Vagina (tissue), 2 donors: ENCODE measurements around the gene SLC12A5. TPM values are rescaled to one million over a fixed set of nuclear protein-coding genes. Genes with fewer than 3 reads are reported as not detected.
"Not testable (repeated sequence)": the region's sequence is repeated elsewhere in the genome, so short reads cannot be mapped to it uniquely, and the experiment has no call there.

Source experiments
- DNase-seq, 2 donors: peaks; one replicate each; pipeline ENCODE4 v3.0.0-alpha.2; 2017; ENCODE audit errors: extremely low spot score in 2 of 2
- H3K27ac ChIP-seq: fragments of 200-600 bp; sonication (generic); one replicate; pipeline ENCODE4 v1.5.1; 2019
- H3K27me3 ChIP-seq: fragments of 200-600 bp; sonication (generic); one replicate; pipeline ENCODE4 v1.5.1; 2019
- H3K36me3 ChIP-seq, 2 donors: fragments of 200-600 bp; sonication (generic); one replicate each; pipeline ENCODE4 v1.5.1; 2017 to 2019
- H3K4me1 ChIP-seq: fragments of 200-600 bp; sonication (generic); one replicate; pipeline ENCODE4 v1.5.1; 2019
- H3K4me3 ChIP-seq, 2 donors: fragments of 200-600 bp; sonication (generic); 1 replicate in 1 of 2; 2 replicates in 1 of 2; pipeline ENCODE4 v1.5.1; 2016 to 2019
- H3K9me3 ChIP-seq: fragments of 200-600 bp; sonication (generic); one replicate; pipeline ENCODE4 v1.5.1; 2019
- CTCF ChIP-seq, 3 experiments: fragments of 450-650 bp in 2 of 3; fragments of 200-600 bp in 1 of 3; sonication (generic) in 1 of 3; IDR thresholded peaks; one replicate each; pipeline ENCODE4 v1.5.1; 2017 to 2019; ENCODE audit warnings: antibody characterized with exemption in 3 of 3, mild to moderate bottlenecking in 2 of 3, moderate library complexity in 2 of 3
- POLR2A ChIP-seq, 2 donors: fragments of 450-650 bp; IDR thresholded peaks; one replicate each; pipeline ENCODE4 v1.6.1; 2017; ENCODE audit warnings: antibody characterized with exemption in 2 of 2, mild to moderate bottlenecking in 2 of 2, moderate library complexity in 2 of 2
- POLR2AphosphoS5 ChIP-seq, 2 donors: sonication (generic); formaldehyde crosslinking; IDR thresholded peaks; one replicate each; pipeline ENCODE4 v1.9.0; 2017; ENCODE audit warnings: antibody characterized with exemption in 2 of 2, mild to moderate bottlenecking in 2 of 2, low read depth in 1 of 2; ENCODE audit not compliant: insufficient read depth in 1 of 2
- intact Hi-C: fragments of 100-400 bp; cut with DNase I; formaldehyde crosslinking; loops from one replicate; pipeline ENCODE4 v1.15.1; 2023
- total RNA-seq: library from RNA; depleted of rRNA; stranded (reverse); fragments of >200 nt; gene quantifications from one replicate; pipeline ENCODE4 v1.2.3, GENCODE V29; 2016

The SLC12A5 gene
- total RNA-seq, 1 donor from 2014 or later = not detected

- H3K27ac ChIP-seq = no peak overlapping the region
- intact Hi-C loops = no loop called here
- no peaks in the 10 kb centered on the region for H3K4me1 ChIP-seq
- DNase-seq = no peak
- no peaks in the 10 kb centered on the region for H3K9me3 ChIP-seq
- no peaks in the 10 kb centered on the region for H3K36me3 ChIP-seq
- H3K27me3 ChIP-seq = no peaks in the 10 kb centered on the region
- no peak for TF ChIP-seq CTCF (IDR thresholded peaks at IDR 0.05)
- TF ChIP-seq POLR2A (IDR thresholded peaks at IDR 0.05) = no peak
- no peak overlapping the region for H3K4me3 ChIP-seq
These were observed 37.4 kb upstream of the SLC12A5 start for GRCh38 chr20:45991616-45992015.

DNA sequence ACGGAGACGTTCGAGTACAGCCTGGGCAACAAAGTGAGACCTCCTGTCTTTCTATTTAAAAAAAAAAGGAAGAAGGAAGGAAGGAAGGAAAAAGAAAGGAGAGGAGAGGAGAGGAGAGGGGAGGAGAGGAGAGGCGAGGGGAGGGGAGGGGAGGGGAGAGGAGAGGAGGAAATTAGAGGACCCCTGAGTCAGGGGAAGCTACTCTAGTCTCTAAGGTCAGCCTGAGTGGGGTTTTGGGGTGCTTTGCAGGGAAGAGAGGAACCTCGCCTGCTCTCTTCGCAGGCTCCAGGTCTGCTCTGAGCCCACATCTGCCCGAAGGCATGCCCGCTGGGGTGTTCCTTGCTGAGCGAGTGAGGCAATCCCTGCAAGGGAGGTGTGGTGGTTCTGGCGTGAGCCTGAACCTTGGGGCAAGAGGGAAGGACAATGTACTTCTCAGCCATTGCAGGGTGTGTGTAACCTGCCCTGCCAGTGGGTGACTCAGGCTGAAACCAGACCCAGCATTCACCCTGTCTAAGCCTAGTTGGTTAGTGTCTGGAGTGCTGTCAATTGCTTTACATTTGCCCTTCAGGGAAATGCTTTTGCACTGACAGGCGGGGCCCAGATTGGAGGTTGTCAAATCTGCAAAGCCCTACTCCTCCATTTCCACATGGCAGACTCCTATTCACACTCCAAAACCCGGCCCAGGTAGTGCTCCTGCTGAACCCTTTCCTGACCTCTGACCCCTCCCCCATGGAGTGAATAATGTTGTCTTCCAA lies 35.6 kb upstream of the SLC12A5 start:
- TF ChIP-seq POLR2AphosphoS5 (IDR thresholded peaks at IDR 0.05; ENCODE audit: insufficient read depth in 1 of 2, low read depth in 1 of 2) (peak; percentile 13 to 71), POLR2A (IDR thresholded peaks at IDR 0.05) (no peak)
- Histone ChIP-seq H3K36me3 (no peaks in the 10 kb centered on the region), H3K4me3 (no peak overlapping the region), H3K9me3 (no peaks in the 10 kb centered on the region), H3K4me1 (no peaks in the 10 kb centered on the region), H3K27ac (no peak overlapping the region), H3K27me3 (no peaks in the 10 kb centered on the region)
- no peak for DNase-seq
- intact Hi-C loops = no loop called here

- no peak overlapping the region for H3K27ac ChIP-seq
- no peak overlapping the region for H3K4me3 ChIP-seq
- H3K27me3 ChIP-seq = no peaks in the 10 kb centered on the region
- TF ChIP-seq CTCF (IDR thresholded peaks at IDR 0.05) (no peak), POLR2A (IDR thresholded peaks at IDR 0.05) (no peak), POLR2AphosphoS5 (IDR thresholded peaks at IDR 0.05; ENCODE audit: insufficient read depth in 1 of 2, low read depth in 1 of 2) (no peak)
- intact Hi-C loops = no loop called here
- no peak for DNase-seq
- H3K9me3 ChIP-seq = no peaks in the 10 kb centered on the region
- no peaks in the 10 kb centered on the region for H3K4me1 ChIP-seq
- no peaks in the 10 kb centered on the region for H3K36me3 ChIP-seq
These were observed 34.1 kb upstream of the SLC12A5 start for GRCh38 chr20:45994761-45995493.

DNA sequence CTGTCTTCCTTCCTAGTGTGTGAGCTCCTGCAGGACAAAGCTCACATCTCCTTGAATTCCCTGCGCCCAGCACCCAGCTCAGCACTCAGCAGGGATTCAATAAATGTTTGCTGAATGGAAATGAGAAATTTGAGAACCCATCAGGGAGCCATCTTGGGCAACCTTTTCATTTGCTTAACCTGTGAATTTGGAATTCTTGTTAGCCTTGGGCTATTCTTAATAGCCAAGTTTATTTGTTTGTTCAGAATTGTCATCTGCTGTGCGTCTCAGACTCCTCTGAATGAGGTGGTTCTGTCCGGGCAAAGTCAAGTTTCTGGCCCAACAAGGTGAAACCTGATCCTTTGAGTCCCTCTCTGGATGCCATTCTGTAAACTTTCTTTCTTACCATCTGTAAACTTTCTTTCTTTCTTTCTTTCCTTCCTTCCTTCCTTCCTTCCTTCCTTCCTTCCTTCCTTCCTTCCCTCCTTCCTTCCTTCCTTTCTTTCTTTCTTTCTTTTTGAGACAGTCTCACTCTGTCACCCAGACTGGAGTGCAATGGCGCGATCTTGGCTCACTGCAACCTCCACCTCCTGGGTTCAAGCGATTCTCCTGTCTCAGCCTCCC lies 33.4 kb upstream of the SLC12A5 start:
- DNase-seq, H3K27me3 ChIP-seq: not testable (repeated sequence)

DNA sequence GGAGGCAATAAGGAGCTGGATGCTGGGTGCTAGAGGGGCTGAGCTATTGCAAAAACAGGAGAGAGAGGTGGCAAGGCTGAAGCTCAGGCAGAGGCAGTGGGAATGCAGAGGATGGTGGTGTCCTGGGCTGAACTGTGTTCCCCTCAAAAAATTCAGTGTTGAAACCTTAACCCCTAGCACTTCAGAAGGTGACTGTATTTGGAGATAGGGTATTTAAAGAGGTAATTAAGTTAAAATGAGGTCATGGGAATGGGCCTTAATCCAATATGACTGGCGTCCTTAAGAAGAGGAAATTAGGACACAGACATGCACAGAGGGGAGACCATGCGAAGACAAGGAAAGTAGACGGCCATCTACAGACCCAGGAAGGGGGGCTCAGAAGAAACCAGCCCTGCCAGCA lies 31.8 kb upstream of the SLC12A5 start:
- no peak overlapping the region for H3K4me3 ChIP-seq
- H3K4me1 ChIP-seq = no peaks in the 10 kb centered on the region
- intact Hi-C loops = no loop called here
- no peak for DNase-seq
- H3K36me3 ChIP-seq = no peaks in the 10 kb centered on the region
- no peak overlapping the region for H3K27ac ChIP-seq
- no peak for TF ChIP-seq POLR2A (IDR thresholded peaks at IDR 0.05)
- TF ChIP-seq CTCF (IDR thresholded peaks at IDR 0.05) = no peak
- H3K9me3 ChIP-seq = no peaks in the 10 kb centered on the region
- H3K27me3 ChIP-seq = no peaks in the 10 kb centered on the region

More for the DNA sequence above, 33.4 kb upstream of the SLC12A5 start:
- H3K27ac ChIP-seq, H3K4me3 ChIP-seq, H3K36me3 ChIP-seq, H3K9me3 ChIP-seq, H3K4me1 ChIP-seq, intact Hi-C loops: not testable (repeated sequence)

GRCh38 chr20:45998337-45998736 lies 30.7 kb upstream of the SLC12A5 start:
- H3K27ac ChIP-seq = no peak overlapping the region
- DNase-seq = no peak
- H3K4me1 ChIP-seq = no peaks in the 10 kb centered on the region
- no peaks in the 10 kb centered on the region for H3K27me3 ChIP-seq
- no peak for TF ChIP-seq POLR2A (IDR thresholded peaks at IDR 0.05)
- no peaks in the 10 kb centered on the region for H3K36me3 ChIP-seq
- H3K9me3 ChIP-seq = no peaks in the 10 kb centered on the region
- intact Hi-C loops = no loop called here
- H3K4me3 ChIP-seq = no peak overlapping the region
